ENCODE data around the gene PSRC1.

Gene PSRC1

DNA sequence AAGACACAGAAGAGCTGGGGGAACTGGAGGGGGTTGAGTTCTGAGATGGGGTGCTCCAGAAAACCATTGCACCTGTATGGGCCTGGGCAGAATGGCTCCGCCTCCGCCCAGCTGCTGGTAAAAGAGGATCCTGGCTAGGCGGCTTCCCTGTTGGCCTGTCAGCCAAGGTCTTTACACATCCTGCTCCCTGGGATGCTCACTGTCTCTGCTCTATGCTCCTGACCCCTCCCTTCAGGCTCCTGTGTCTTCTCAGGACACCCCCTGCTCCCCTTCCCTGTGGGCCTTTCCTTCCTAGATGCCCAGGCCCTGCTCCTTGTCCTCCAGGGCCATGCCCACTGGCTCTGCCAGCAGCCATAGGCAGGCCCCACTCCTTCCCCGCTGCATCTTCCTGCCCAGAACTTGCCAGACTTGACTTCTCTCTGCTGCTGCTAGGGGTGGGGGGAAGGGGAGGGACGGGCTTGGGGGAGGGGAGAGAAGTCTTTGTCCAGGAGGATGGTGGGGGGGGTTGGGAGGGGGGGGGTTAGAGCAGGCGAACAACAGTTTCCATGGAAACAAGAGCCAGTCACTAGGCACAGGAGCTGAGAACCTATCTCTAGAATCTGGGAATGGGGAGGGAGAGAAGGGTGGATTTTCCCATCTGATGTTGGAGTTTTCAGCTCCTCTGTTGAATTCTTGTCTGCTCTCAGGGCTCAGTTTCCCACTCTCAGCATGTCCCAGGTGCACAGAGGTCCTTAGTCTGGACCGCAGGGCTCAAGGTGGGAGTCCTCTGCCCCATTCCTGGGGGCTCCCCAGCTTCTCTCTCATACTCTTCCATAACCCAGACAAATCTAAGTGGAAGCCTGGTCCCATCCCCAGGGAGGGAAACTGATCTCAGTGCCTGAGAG, 23.0 kb downstream of the PSRC1 start:
- TF ChIP-seq, protein P1, sequence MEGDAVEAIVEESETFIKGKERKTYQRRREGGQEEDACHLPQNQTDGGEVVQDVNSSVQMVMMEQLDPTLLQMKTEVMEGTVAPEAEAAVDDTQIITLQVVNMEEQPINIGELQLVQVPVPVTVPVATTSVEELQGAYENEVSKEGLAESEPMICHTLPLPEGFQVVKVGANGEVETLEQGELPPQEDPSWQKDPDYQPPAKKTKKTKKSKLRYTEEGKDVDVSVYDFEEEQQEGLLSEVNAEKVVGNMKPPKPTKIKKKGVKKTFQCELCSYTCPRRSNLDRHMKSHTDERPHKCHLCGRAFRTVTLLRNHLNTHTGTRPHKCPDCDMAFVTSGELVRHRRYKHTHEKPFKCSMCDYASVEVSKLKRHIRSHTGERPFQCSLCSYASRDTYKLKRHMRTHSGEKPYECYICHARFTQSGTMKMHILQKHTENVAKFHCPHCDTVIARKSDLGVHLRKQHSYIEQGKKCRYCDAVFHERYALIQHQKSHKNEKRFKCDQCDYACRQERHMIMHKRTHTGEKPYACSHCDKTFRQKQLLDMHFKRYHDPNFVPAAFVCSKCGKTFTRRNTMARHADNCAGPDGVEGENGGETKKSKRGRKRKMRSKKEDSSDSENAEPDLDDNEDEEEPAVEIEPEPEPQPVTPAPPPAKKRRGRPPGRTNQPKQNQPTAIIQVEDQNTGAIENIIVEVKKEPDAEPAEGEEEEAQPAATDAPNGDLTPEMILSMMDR (IDR thresholded peaks at IDR 0.05) = no peak
- TF ChIP-seq ZFX (IDR thresholded peaks at IDR 0.05; ENCODE audit: borderline replicate concordance) = no peak
- H3K27ac ChIP-seq = no peak overlapping the region

DNA sequence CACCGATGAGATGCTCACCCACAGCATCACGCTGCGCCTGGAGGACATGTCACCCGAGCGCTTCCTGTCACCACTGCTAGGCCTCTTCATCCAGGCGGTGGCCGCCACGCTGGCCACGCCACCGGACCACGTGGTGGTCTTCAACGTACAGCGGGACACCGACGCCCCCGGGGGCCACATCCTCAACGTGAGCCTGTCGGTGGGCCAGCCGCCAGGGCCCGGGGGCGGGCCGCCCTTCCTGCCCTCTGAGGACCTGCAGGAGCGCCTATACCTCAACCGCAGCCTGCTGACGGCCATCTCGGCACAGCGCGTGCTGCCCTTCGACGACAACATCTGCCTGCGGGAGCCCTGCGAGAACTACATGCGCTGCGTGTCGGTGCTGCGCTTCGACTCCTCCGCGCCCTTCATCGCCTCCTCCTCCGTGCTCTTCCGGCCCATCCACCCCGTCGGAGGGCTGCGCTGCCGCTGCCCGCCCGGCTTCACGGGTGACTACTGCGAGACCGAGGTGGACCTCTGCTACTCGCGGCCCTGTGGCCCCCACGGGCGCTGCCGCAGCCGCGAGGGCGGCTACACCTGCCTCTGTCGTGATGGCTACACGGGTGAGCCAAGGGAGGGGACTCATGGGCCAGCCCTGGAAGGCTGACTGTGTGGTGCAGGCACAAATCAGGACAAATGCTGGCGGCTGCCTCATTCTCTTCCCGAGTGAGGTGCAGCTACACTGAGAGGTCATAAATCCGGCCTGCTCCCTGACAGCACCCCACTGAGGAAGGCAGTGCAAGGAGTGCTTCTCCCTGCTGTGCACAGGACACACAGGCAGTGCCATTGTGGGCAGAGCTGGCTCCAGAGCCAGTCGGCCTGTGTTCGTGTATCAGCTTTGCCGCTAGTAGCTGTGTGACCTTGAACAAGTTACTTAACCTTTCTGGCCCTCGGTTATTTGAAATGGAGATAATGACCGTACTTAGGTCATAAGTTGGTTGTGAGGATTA, 24.2 kb downstream of the PSRC1 start:
- no peak overlapping the region for H3K27ac ChIP-seq
- no peak for TF ChIP-seq ZFX (IDR thresholded peaks at IDR 0.05; ENCODE audit: borderline replicate concordance)
- TF ChIP-seq, protein P1 (IDR thresholded peaks at IDR 0.05) = no peak

DNA sequence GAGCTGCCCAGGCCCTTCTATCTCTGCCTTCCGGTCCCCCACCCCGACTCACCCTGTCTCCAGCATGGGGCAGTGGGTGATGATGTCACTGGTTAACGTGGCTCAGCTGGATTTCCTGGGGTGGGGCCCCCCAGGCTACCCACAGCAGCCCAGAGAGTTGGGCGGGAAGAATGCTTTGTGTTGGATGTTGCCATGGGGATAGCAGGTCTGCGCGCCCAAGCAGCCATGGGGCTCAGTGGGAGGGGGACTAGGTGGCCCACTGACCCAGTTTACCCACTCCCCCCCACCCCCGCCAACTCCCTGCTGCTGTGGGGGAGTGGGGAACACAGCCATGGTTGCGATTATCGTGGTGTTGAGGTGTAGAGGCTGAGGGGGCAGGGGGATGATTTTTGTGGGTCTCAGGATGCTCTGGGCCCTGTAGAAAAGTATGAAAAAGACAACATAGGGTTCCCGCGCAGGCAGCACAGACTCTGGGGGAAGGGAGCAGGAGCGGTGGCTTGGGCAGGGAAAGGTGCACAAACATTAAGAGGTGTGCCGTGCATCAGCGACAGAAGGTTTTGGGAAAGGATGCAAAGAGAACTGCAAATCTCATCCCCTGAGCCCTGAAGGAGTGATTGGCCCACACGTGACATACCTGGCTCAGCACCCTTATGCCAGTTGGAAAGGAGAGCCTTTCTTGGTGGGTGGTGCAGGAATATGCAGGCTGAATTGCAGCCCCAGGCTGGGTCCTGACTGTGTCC, 25.1 kb downstream of the PSRC1 start:
- TF ChIP-seq, protein P1 (IDR thresholded peaks at IDR 0.05) = no peak
- no peak for TF ChIP-seq ZFX (IDR thresholded peaks at IDR 0.05; ENCODE audit: borderline replicate concordance)
- no peak overlapping the region for H3K27ac ChIP-seq

DNA sequence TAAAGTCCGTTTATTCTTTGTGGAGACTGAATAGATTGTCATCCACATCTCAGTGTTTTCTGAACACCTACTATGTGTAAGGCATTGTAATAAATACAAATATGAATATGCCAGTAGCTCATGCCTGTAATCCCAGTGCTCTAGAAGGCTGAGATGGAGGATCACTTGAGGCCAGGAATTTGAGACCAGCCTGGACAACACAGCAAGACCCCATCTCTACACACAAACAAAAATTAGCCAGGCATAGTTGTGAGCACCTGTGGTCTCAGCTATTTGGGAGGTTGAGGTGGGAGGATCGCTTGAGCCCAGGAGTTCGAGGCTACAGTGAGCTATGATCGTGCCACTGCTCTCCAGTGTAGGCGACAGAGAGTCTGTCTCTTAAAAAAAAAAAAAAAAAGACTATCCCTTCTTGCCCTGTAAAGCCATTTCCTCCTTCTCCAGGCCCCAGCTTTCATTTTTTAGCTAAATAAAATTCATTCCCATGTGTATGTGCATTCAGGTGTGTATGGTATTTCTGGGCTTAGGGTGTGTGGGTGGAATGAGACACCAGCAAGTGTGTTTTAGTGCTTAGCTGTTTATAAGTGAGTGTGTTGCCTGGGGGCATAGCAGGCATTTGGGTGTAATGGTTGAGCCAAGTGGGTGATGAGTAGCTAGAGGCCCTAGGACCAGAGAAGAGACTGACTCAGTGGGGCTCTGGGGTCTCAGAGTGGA, 25.8 kb downstream of the PSRC1 start:
- TF ChIP-seq, protein P1 (IDR thresholded peaks at IDR 0.05) = no peak
- no peak for TF ChIP-seq ZFX (IDR thresholded peaks at IDR 0.05; ENCODE audit: borderline replicate concordance)
- H3K27ac ChIP-seq = no peak overlapping the region

DNA sequence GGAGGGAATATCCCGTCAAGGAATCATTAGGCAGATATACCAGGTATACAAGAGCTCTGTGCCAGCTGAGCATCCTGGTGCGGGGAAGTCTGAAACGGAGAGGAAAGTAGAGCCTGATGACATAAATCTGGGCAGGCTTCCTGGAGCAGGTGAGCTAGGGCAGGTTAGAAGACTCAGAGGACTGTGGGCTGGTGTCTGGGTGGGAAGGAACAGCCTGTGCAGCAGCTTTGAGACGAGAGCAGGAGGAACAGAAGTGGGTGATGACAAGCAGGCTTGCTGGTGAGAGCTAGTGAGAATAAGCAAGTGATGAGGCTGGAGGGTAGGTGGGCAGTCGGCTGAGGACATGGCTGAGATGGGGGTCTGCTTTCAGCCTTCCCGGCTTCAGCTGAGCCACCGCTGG, 26.9 kb downstream of the PSRC1 start:
- TF ChIP-seq, protein P1 (IDR thresholded peaks at IDR 0.05) = no peak
- no peak for TF ChIP-seq ZFX (IDR thresholded peaks at IDR 0.05; ENCODE audit: borderline replicate concordance)
- no peak overlapping the region for H3K27ac ChIP-seq

DNA sequence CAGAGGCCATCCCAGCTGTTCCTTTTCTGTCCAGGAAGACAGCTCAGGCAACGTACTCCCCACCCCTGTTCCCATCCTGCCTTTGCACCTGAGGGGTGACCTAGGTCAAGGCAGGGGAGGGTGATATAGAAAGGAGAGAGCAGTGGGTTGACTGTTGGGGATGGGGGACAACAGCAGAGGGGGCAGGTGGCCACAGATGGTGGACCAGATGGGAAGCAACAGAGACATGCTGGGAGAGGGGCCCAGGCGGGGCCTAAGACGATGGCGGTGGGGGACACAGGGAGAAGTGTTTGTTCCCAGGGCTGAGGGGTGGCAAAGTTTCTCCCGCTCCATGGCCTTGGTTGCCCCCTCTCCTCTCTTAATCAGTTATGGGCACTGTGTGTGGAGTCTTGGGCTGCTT, 27.3 kb downstream of the PSRC1 start:
- TF ChIP-seq, protein P1 (IDR thresholded peaks at IDR 0.05) = no peak
- TF ChIP-seq ZFX (IDR thresholded peaks at IDR 0.05; ENCODE audit: borderline replicate concordance) = no peak
- H3K27ac ChIP-seq = no peak overlapping the region

Data from 22Rv1 (cell line).